ENCODE results near the gene BIK. TPM values are rescaled to one million over a fixed set of nuclear protein-coding genes. Genes with fewer than 3 reads are reported as not detected.

BIK gene
- total RNA-seq, 1 donor from 2014 or later = 1.6 TPM

- Histone ChIP-seq H3K27me3 (ENCODE audit: low read depth) (no peaks in the 10 kb centered on the region), H3K9me3 (no peaks in the 10 kb centered on the region), H3K4me3 (no peak overlapping the region), H3K27ac (no peak overlapping the region), H3K4me1 (peaks cover 31% of the 10 kb centered on the region), H3K36me3 (peaks cover 61% of the 10 kb centered on the region)
- intact Hi-C loops (cut with DNase I) = no loop called here
- no peak for ATAC-seq
- DNase-seq = no peak
- TF ChIP-seq CTCF (IDR thresholded peaks at IDR 0.05) = no peak
These were observed 22.9 kb downstream of the BIK start for GRCh38 chr22:43133401-43133800.

GRCh38 chr22:43134553-43134952, 24.0 kb downstream of the BIK start:
- H3K27ac ChIP-seq = no peak overlapping the region
- H3K4me1 ChIP-seq = peaks cover 23% of the 10 kb centered on the region
- no peak overlapping the region for H3K4me3 ChIP-seq
- H3K36me3 ChIP-seq = peaks cover 72% of the 10 kb centered on the region
- ATAC-seq (no peak), DNase-seq (no peak)
- intact Hi-C loops (cut with DNase I) = no loop called here
- no peaks in the 10 kb centered on the region for H3K9me3 ChIP-seq
- no peaks in the 10 kb centered on the region for H3K27me3 ChIP-seq (ENCODE audit: low read depth)
- TF ChIP-seq CTCF (IDR thresholded peaks at IDR 0.05) = no peak

GRCh38 chr22:43135565-43135964, 25.0 kb downstream of the BIK start:
- Histone ChIP-seq H3K9me3 (no peaks in the 10 kb centered on the region), H3K27ac (no peak overlapping the region)
- peak; percentile 14 to 34 for ATAC-seq

GRCh38 chr22:43136255-43136654, 25.7 kb downstream of the BIK start:
- Histone ChIP-seq H3K9me3 (no peaks in the 10 kb centered on the region), H3K4me1 (peaks cover 27% of the 10 kb centered on the region), H3K4me3 (no peak overlapping the region), H3K27me3 (ENCODE audit: low read depth) (no peaks in the 10 kb centered on the region), H3K27ac (peak overlapping the region; percentile 33), H3K36me3 (peaks cover 84% of the 10 kb centered on the region)
- no peak for DNase-seq
- intact Hi-C loops (cut with DNase I) = no loop called here
- ATAC-seq = peak; percentile 59 to 64
- TF ChIP-seq CTCF (IDR thresholded peaks at IDR 0.05) = peak; percentile 64

More at GRCh38 chr22:43135565-43135964, 25.0 kb downstream of the BIK start:
- Histone ChIP-seq H3K27me3 (ENCODE audit: low read depth) (no peaks in the 10 kb centered on the region), H3K4me3 (no peak overlapping the region), H3K36me3 (peaks cover 80% of the 10 kb centered on the region), H3K4me1 (peaks cover 22% of the 10 kb centered on the region)
- intact Hi-C loops (cut with DNase I) = no loop called here
- DNase-seq = no peak
- TF ChIP-seq CTCF (IDR thresholded peaks at IDR 0.05) = no peak

- Histone ChIP-seq H3K4me1 (peaks cover 27% of the 10 kb centered on the region), H3K9me3 (no peaks in the 10 kb centered on the region), H3K4me3 (no peak overlapping the region), H3K27ac (peak overlapping the region; percentile 33), H3K36me3 (peaks cover 82% of the 10 kb centered on the region), H3K27me3 (ENCODE audit: low read depth) (no peaks in the 10 kb centered on the region)
- intact Hi-C loops (cut with DNase I) = no loop called here
- DNase-seq (no peak), ATAC-seq (no peak)
- TF ChIP-seq CTCF (IDR thresholded peaks at IDR 0.05) = no peak
These were observed 26.3 kb downstream of the BIK start for GRCh38 chr22:43136801-43137200.
